ENCODE measurements around the gene TBC1D9B.
"Not testable (repeated sequence)": the region's sequence is repeated elsewhere in the genome, so short reads cannot be mapped to it uniquely, and the experiment has no call there.

The TBC1D9B gene

DNA sequence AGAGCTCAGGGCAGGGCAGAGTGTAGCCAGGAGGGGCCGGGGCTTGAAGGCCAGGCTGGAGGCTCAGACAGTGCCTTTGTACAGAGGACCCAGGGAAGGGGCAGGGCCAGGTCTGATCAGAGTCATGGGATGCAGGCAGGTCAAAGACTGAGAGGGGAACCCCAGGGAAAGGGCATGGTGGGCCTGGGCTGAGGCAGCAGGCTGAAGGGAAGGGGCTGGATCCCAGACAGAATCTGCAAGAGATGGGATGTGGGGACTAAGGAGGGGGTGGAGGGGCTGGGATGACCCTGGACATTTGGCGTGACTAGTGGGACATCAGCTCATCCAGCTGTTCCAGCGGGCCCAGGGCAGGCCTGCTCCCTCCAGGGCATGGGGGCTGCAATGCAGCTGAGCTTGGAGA is 33.6 kb downstream of the TBC1D9B start:
- DNase-seq, result no peak
- intact Hi-C loops (cut with DNase I), result no loop called here

DNA sequence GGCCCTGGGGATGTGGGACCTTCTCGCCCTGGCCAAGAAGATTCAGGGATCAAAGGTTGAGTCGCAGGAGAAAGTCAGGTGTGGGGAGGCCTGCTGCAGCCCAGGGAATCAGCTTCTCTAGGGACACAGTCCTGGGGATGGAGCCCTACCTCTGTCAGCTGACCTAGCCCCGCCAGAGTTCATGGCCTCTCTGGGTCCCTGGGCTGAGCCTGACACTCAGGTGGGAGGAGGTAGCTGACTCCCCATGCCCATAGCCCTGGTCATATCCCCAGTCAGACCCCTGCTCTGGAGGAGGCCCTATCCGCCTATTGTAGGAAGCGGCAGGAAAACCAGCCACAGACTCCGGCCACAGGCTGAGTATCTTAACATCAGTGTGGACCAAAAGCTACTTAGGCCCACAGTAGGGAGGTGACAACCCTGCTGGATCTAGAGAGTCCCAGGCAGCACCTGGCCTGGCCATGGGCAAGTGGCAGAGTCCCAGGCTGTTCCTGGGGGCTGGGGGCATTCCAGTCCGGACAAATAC is 34.0 kb downstream of the TBC1D9B start:
- DNase-seq, result no peak
- intact Hi-C loops (cut with DNase I), result no loop called here

DNA sequence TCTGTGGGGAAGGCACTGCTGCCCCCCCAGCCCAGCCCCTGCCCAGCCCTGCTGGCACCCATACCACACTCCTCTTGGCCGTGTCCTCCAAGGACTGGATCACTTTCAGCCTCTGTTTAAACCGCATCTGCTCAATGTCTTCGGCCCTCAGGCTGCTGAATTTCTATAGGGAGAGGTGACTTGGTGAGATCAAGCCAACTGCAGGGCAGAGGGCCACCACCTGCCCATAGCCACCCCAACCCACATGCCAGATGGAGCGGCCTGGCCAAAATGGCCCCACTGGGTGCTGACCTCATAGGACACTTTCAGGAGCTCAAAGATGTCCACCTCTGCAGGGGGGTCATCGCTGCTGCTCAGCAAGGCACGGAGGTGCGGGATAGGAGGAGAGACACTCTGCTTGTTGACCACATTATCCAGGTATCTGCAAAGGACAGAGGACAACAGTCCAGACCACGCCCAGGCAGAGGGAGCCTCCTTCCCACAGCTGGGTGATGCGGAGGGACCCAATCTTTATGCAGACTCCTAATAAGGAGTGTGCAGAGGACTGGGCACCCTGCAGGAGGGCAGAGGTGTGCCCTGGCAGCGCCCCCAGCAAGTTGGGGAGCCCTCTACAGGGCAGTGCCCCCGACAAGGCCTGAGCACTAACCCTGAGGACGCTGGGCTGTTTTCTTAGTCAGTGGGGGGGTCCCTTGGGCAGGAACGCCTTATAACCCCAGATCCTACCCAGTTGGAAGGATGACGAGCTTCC is 34.7 kb downstream of the TBC1D9B start:
- intact Hi-C loops (cut with DNase I), result no loop called here
- DNase-seq, result no peak

GRCh38 chr5:179872055-179872827 is 35.5 kb downstream of the TBC1D9B start:
- intact Hi-C loops (cut with DNase I), result no loop called here
- peak in 6 of 42 donors; percentile 25 to 51 (median 30) for DNase-seq

- DNase-seq, result not testable (repeated sequence)
Measured at GRCh38 chr5:179871533-179871932, 36.2 kb downstream of the TBC1D9B start.

GRCh38 chr5:179870952-179871351 is 36.7 kb downstream of the TBC1D9B start:
- intact Hi-C loops (cut with DNase I), result no loop called here
- DNase-seq, result no peak

More at GRCh38 chr5:179871533-179871932, 36.2 kb downstream of the TBC1D9B start:
- intact Hi-C loops (cut with DNase I), result not testable (repeated sequence)

- intact Hi-C loops (cut with DNase I), result no loop called here
- DNase-seq, result peak in 28 of 42 donors; percentile 19 to 81 (median 53)
Measured at GRCh38 chr5:179870403-179870903, 37.2 kb downstream of the TBC1D9B start.

DNA sequence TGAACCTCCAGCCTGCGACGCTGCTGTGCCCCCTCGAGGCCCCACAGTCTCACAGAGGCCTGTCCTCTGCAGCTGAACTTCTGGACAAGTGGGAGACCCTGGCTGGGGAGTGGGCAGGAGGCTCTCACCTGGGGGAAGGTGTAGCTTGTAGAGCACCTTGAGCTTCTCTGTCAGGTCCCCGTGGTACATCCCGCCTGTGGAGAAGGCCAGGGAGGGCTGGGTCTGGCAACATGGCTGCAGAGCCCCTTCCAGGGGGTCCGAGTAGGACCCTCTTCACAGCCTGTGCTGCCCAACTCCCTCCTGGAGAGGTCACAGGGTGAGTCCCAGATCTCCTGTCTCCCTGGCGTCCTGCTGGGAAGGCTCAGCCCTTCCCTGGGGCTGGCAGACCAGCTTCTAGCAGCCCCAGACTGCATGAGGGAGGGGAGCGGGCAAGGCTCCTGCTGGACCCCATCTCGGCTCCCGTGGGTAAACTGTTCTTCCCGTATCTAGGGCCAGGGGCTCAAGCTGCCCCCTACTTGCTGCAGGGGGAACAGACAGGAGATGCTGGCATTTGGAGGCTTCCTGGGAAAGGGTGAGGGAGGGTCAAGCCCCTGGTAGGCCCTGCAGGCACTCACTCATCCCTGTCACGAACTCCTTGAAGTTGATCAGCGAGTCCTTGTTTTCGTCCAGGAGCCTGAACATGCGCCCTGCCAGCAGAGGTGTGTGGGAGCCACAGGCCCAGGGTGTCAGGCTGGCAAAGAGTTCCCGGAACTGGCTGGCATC is 37.9 kb downstream of the TBC1D9B start:
- intact Hi-C loops (cut with DNase I), result no loop called here
- peak in 1 of 42 donors; percentile 3 for DNase-seq

DNA sequence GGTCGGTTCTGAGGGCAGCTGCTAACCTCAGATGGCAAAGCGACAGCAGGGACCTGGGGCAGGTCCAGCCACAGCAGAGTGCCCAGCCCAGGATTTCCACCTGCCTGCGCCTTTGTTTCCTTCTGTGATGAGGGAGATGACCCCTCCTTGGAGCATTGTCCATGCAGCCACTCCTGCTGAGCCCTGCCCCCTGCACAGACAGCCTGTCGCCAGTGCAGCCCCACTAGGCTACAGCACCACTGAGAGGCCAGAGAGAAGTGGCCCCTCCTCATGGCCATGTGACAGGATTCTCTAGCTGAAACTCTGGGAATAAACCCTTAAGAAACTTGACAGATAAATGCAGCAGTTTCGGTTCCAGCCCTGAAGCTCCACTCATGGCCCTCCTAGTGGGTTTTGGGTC is 38.6 kb downstream of the TBC1D9B start:
- DNase-seq, result peak in 1 of 42 donors; percentile 4
- intact Hi-C loops (cut with DNase I), result no loop called here

GRCh38 chr5:179868541-179868940 is 39.2 kb downstream of the TBC1D9B start:
- DNase-seq, result no peak
- intact Hi-C loops (cut with DNase I), result no loop called here

DNA sequence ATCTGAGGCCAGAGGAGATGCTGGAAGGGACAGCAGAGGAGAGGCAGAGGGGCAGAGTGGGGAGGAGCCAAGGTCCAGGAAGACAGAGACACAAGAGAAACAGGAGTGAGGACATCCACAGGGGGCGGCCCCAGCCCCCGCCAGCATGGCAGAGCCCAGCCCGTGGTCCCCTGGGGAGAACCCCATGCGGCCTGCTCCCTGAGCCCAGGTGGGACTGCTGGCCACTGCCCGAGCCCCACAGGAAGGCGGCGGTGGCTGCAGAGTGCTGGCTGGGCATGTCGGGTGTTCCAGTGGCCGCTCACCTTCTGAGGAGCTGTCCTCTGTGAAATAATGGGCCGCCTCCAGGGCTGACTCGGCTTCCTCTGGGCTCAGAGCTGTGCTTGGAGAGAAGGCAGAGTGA is 40.2 kb downstream of the TBC1D9B start:
- no peak for DNase-seq
- intact Hi-C loops (cut with DNase I), result no loop called here

GRCh38 chr5:179867079-179867465 is 40.6 kb downstream of the TBC1D9B start:
- intact Hi-C loops (cut with DNase I), result no loop called here
- DNase-seq, result no peak

GRCh38 chr5:179866241-179867078 is 41.2 kb downstream of the TBC1D9B start:
- peak in 17 of 42 donors; percentile 13 to 75 (median 47) for DNase-seq
- intact Hi-C loops (cut with DNase I), result no loop called here

DNA sequence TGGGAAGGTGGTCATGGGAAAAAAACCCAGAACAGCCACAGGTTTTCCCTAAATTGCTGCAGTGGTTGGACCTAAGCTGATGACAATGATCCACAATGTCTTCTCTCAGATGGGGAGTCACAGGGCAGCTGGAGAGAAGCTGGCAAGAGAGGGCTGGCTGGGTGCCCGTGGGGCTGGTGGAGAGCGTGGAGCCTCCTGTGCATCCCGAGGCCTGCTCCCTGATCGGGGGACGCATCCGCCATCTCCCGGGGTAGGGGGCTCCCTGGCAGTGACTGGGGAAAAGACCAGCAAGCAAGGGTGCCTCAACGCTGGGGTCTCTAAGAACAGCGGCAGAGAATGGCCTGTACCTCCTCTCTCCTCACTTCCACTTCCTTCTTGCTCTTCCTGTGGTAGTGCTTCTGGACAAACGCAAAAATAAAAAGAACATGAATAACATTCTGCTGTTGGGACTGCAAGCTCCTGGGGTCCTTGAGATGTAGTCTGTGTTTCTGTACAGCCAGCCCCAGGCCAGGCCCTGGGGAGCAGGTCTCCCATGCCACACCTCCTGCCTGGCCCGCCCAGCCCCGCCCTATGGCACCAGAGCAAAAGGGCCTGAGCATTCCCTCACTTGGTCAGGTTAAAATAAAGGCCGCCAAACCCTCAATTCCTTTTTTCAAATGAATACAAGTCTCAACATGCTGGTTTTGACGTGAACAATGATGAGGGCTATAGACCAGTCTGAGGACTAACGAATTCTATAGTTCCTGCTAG is 42.0 kb downstream of the TBC1D9B start:
- peak in 37 of 42 donors; percentile 26 to 83 (median 64) for DNase-seq
- intact Hi-C loops (cut with DNase I), result no loop called here

GRCh38 chr5:179864686-179865085 is 43.0 kb downstream of the TBC1D9B start:
- intact Hi-C loops (cut with DNase I), result no loop called here
- no peak for DNase-seq

DNA sequence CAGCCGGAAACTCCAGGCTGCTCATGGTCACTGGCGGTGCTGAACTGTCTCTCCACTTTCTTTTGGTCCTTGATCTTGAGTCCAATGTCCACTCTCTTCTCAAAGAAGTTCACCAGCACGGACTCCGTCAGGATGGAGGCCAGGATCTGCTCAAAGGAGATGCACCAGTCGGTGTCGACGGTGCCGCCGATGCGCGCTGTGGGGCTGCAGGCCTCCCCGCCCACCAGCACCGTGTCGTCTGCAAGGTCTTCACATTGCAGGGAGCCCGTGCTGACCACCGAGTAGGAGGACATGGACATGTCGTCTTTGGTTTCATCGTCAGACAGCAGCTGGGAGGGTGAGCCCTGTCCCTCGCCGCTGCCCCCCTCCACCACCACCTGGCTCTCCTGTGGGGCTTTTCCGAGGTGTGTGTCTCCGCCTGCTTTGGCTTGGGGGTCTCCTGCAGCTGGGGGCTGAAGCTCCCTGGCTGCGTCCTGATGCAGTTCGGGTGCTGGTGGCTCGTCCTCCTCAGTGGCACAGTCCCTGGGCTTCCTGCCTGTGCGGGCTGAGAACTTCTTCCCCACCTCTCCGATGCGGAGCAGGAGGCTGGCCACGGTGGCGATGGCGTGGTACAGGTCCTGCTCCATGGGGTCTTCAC is 44.1 kb downstream of the TBC1D9B start:
- no peak for DNase-seq
- intact Hi-C loops (cut with DNase I), result no loop called here

GRCh38 chr5:179862891-179863290 is 44.8 kb downstream of the TBC1D9B start:
- DNase-seq, result no peak
- intact Hi-C loops (cut with DNase I), result no loop called here

Measured in head of caudate nucleus (tissue), 42 donors.